VCaP (cell line): Measurements from ENCODE around the gene INPP5B.
"Not testable (repeated sequence)": the region's sequence is repeated elsewhere in the genome, so short reads cannot be mapped to it uniquely, and the experiment has no call there.

Source experiments
- H3K27ac ChIP-seq: fragments of 450-650 bp; 2 replicates; pipeline ENCODE4 v1.5.1; 2017
- CTCF ChIP-seq: fragments of 450-650 bp; conservative IDR thresholded peaks from 2 replicates; pipeline ENCODE4 v1.5.1; 2017; ENCODE audit warnings: mild to moderate bottlenecking, moderate library complexity

The INPP5B gene

DNA sequence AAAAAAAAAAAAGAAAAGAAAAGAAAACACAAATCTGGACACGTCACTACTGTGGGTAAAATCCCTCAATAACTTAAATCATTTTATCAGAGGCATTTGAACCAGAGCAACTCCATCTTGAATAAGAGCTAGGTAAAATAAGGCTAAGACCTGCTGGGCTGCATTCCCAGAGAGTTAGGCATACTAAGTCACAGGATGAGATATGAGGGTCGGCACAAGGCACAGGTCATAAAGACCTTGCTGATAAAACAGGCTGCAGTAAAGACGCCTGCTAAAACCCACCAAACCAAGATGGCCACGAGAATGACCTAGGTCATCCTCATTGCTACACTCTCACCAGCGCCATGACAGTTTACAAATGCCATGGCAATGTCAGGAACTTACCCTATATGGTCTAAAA lies 43.9 kb downstream of the INPP5B start:
- H3K27ac ChIP-seq = no peak overlapping the region
- TF ChIP-seq CTCF = no peak

DNA sequence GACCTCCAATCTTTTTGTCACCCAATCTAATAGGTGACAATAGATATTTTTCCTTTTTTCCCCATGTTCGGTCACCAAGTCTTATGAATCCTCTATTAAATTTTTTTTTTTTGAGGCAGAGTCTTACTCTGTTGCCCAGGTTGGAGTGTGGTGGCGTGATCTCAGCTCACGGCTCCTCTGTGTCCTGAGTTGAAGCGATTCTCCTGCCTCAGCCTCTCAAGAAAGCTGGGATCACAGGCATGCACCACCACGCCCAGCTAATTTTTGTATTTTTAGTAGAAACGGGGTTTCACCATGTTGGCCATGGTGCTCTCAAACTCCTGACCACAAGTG lies 45.0 kb downstream of the INPP5B start:
- H3K27ac ChIP-seq = no peak overlapping the region
- TF ChIP-seq CTCF = no peak

DNA sequence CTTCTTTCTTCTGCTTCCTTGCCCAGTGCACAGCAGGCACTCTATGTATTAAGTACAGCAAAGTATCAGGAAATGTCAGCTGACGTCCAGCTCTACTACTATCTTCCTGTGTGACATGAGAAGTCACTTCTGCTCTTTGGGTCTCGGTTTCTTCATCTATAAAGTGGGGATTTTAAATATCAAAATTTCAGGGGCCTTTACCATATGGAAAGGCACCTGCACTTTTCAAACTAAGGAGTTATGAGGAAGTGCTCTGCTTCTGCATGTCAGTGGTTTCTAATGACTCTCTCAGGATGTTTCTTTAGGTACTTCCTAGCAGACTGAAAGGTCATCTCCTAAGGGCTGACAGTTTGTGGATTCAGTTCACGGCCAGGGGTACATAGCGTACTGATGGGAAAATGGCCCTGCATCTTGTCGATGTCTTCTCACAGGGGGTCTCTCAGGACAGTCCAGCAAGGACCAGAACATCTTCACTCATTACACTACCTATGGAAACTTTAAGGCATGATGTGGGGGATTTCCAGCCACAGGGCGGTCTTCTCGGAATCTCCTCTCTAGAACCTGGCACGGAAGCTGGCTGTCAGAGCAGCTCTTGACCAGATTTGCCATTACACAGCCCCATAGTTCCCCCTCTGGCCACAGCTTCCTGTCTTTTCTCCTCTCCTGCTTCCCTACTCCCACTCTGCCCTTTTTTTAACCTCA lies 45.5 kb downstream of the INPP5B start:
- no peak overlapping the region for H3K27ac ChIP-seq
- TF ChIP-seq CTCF = no peak

- H3K27ac ChIP-seq = not testable (repeated sequence)
These were observed 49.3 kb downstream of the INPP5B start for GRCh38 chr1:37897563-37897962.

DNA sequence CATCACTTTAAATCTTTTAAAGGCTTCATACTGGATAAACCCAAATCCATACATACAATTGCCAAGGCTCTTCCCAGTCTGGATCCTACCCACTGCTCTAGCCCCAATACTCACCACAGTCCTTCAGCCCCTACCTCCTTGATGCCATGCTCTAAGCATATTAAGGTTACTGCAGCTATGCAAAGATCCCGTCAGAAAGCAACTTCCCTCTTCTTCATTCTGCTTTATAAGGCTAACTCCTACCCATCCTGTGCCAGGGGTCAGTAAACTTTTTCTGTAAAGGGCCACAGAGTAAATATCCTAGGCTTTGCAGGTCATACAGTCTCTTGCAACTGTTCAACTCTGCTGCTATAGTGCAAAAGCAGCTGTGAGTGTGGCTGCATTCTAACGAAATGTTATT lies 53.2 kb downstream of the INPP5B start:
- H3K27ac ChIP-seq = no peak overlapping the region
- TF ChIP-seq CTCF = no peak

DNA sequence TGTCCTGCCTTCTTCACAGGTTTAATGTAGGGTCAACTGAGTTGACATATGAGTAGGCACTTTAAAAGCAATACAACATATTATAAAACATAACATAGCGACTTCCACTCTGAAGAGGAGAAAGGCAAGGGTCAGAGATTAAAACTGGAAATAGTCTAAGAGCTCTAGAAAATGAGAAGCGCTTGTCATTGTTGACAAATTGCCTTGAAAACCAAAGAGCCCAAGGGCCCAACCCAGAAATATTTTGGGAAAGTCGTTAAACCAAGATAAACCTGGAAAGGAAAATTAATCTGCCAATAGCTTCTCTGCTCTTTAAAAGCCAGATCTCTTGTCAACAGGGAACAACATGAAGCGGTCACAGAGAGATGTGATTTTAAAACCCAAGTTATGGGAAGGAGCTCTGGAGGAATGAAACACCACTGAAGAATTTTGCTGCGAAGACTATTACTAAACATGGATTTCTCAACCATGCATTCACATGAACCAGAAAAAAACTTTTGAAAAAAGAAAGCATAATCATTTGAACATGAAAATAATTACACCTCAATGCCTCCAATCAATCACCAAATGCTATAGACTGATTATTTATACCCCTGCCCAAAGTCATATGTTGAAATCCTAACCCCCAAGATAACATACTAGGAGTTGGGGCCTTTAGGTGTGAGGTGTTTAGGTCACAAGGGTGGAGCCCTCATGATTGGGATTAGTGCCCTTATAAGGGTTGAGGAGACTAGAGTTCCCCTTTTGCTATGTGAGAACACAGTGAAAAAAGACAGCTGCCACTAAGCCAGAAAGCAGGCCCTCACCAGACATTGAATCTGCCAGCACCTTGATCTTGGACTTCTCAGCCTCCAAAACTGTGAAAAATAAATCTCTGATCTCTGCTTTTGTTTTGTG lies 54.5 kb downstream of the INPP5B start:
- no peak overlapping the region for H3K27ac ChIP-seq
- no peak for TF ChIP-seq CTCF

DNA sequence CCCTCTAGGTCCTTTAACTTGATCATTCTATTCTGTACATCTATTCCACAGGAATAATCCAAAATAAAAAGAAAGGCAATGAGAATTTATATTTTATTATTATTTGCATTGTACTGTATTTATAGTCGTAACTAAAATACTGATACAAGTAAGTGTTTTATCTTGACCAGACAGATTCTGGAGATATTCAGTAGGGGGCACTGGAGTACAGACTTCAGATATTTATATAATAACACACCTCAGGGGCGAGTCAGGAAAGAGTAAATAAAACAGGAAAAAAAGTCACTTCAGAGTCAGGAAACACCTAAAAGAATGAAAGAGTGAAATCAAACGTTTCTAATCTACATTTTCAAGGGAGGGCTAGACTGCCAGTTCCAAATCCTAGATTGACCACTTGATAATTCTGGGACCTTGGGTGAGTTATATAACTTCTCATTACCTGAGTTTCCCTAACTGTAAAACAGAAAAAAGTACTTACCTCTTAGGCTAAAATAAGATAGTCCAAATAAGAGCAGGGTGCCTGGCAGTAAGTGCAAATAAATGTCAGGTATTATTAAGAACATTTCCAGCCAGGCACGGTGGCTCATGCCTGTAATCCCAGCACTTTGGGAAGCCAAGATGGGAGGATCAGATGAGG lies 56.4 kb downstream of the INPP5B start:
- no peak overlapping the region for H3K27ac ChIP-seq
- peak; percentile 75 for TF ChIP-seq CTCF
